Subcutaneous adipose tissue (tissue), 4 donors: ENCODE measurements around the gene SLC12A5. TPM values are rescaled to one million over a fixed set of nuclear protein-coding genes. Genes with fewer than 3 reads are reported as not detected.

Experiments
- total RNA-seq, 4 donors: library from RNA; depleted of rRNA; stranded (reverse); fragments of >200 nt; gene quantifications; one replicate each; pipeline ENCODE4 v1.1.0, GENCODE V29; 2016
- TF ChIP-seq, protein P1 (sequence below): fragments of 450-650 bp; IDR thresholded peaks from one replicate; pipeline ENCODE4 v1.5.1; 2016; ENCODE audit warnings: low read depth, mild to moderate bottlenecking, control low read depth, antibody characterized with exemption, moderate library complexity

SLC12A5 gene
- total RNA-seq, 4 donors from 2014 or later, result not detected

DNA sequence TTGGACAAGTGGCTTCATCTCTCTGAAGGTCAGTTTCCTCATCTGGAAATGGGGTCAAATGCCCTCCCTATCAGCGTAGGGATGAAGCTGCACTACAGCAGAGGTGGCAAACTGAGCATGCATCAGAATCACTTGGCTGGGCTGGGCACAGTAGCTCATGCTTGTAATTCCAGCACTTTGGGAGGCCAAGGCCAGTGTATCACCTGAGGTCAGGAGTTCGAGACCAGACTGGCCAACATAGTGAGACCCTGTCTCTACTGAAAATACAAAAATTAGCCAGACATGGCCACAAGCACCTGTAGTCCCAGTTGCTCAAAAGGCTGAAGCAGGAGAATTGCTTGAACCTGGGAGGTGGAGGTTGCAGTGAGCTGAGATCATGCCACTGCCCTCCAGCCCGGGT is 27.0 kb upstream of the SLC12A5 start:
- TF ChIP-seq, protein P1, sequence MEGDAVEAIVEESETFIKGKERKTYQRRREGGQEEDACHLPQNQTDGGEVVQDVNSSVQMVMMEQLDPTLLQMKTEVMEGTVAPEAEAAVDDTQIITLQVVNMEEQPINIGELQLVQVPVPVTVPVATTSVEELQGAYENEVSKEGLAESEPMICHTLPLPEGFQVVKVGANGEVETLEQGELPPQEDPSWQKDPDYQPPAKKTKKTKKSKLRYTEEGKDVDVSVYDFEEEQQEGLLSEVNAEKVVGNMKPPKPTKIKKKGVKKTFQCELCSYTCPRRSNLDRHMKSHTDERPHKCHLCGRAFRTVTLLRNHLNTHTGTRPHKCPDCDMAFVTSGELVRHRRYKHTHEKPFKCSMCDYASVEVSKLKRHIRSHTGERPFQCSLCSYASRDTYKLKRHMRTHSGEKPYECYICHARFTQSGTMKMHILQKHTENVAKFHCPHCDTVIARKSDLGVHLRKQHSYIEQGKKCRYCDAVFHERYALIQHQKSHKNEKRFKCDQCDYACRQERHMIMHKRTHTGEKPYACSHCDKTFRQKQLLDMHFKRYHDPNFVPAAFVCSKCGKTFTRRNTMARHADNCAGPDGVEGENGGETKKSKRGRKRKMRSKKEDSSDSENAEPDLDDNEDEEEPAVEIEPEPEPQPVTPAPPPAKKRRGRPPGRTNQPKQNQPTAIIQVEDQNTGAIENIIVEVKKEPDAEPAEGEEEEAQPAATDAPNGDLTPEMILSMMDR, result no peak

DNA sequence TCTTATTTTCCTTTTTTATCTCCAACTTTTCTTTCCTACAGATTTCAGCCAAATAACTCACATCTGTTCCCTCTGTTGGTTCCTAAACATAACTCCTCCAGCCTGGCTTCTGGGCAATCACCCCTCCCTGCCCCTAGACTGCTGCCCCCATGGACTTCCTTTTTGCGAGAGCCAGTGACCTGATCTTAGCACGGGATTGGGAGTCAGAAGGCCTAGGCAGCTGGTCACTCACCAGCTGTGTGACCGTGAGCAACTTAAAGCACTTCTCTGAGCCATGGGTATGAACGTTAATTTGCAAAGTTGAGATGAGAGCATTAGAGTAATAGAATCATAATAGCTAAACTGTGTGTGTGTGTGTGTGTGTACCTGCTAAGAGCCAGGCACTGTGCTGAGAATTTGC is 24.8 kb upstream of the SLC12A5 start:
- TF ChIP-seq, protein P1, result no peak

DNA sequence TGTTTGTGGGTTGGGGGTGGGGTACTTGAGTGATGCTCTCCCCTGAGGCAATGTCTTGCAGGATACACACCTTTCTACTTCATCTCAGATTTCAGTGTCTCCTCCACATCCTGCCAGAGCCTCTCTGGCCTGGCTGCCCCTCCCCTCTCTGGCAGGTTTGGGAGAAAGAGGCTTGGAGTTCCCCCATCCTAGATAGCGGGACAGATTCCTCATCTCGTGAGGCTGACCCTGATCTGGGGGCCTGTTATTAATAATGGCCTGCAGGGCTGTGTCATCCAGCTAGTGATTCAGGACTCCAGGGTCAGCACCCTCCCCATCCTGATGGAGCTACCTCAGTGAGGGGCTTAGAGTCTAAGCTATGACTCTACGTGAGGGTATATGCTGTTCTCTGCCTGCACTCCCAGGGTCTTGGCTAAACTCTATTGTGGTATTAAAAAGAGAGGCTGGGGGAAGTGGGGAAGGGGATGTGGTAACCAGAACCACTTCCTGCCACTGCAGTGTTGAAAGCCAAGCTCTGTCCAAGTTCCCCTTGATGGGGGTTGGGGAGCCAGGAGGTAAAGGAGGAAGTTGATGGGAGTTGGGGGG is 24.0 kb upstream of the SLC12A5 start:
- TF ChIP-seq, protein P1, result no peak

DNA sequence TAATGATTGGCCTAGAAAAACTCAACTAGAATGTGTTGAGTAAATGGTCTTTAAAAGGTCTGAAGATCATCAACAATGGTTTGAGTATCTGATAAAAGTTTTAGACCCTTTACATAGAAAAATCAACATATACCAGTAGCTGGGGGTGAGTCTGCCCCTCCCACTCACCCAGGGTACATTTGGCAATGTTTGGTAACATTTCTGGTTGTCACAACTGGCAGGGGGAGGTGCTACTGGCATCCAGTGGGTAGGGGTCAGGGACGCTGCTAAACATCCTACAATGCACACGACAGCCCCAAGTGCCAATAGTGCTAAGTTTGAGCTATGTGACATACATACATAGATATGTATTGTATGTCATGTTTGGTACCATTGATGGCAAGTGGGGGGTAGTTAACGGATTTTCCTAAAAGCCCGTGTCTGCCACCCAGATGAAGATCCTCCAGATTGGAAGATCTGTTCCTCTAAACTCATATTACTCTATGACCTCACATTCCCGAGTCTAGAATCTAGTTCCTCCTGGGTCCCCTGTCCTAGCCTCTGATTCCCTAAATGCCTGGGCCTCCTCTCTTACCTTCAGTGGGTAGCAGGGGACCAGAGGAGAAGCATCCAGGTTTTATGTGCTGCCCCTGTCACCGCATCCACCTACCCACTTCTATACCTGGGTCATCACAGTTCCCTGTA is 22.9 kb upstream of the SLC12A5 start:
- TF ChIP-seq, protein P1, result no peak

DNA sequence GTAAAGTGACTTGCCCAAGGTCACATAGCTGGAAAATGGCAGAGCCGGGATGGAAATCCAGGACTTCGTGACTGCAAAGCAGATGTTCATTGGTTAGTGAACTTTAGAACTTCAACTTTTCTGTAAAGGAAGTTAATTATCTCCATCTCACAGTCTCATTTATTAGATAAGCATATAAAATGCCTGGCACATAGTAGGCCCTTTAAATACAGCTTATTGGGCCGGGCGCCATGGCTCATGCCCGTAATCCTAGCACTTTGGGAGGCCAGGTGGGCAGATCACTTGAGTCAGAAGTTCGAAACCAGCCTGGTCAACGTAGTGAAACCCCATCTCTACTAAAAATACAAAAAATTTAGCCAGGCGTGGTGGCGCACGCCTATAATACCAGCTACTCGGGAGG is 22.1 kb upstream of the SLC12A5 start:
- TF ChIP-seq, protein P1, result no peak

DNA sequence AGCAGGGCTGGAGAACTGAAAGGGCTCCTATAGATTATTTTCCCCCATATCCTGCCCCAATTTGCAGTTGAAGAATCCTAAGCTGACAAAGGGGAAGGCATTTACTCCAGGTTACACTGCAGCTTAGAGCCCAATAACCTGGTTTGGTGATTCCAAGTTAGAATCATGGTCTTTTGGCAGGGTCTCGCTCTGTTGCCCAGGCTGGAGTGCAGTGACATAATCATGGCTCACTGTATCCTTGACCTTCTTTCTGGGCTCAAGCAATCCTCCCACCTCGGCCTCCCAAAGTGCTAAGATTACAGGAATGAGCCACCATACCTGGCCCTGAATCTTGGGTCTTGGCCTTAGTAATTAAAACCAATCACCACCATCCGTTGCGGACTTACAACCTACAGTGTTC is 21.3 kb upstream of the SLC12A5 start:
- TF ChIP-seq, protein P1, result no peak

DNA sequence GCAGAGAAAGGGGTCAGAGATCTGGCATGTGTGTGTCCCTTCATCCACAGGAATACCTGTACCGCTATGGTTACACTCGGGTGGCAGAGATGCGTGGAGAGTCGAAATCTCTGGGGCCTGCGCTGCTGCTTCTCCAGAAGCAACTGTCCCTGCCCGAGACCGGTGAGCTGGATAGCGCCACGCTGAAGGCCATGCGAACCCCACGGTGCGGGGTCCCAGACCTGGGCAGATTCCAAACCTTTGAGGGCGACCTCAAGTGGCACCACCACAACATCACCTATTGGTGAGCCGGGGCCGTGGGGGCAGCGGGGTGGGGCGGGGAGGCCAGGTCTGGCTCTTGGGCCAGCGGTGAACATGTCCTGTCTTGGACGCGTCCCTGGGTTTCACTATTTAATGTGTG is 19.2 kb upstream of the SLC12A5 start:
- TF ChIP-seq, protein P1, result no peak
